IMR-90 (cell line): ENCODE results near the gene FARP1.

Source experiments
- CEBPB ChIP-seq: IDR thresholded peaks from 2 replicates; pipeline ENCODE4 v1.6.1; 2012; ENCODE audit warnings: low read depth, low read length, improper control_type of control experiment
- CTCF ChIP-seq: conservative IDR thresholded peaks from 2 replicates; pipeline ENCODE4 v1.5.1; 2012; ENCODE audit warnings: mild to moderate bottlenecking, low read depth, low read length, improper control_type of control experiment
- POLR2A ChIP-seq: IDR thresholded peaks from 2 replicates; pipeline ENCODE4 v1.6.1; 2012; ENCODE audit warnings: mild to moderate bottlenecking, low read depth, low read length
- RAD21 ChIP-seq: IDR thresholded peaks from 2 replicates; pipeline ENCODE4 v1.6.1; 2012; ENCODE audit warnings: low read length, improper control_type of control experiment
- RCOR1 ChIP-seq: IDR thresholded peaks from 2 replicates; pipeline ENCODE4 v1.6.1; 2012; ENCODE audit warnings: mild to moderate bottlenecking, low read length, improper control_type of control experiment; ENCODE audit not compliant: insufficient replicate concordance
- RFX5 ChIP-seq: IDR thresholded peaks from 2 replicates; pipeline ENCODE4 v1.8.0; 2012; ENCODE audit warnings: low read depth, mild to moderate bottlenecking, low read length, moderate library complexity
- SMC3 ChIP-seq: fragments of 150-350 bp; IDR thresholded peaks from 2 replicates; pipeline ENCODE4 v1.6.1; 2016; ENCODE audit warnings: low read depth, mild to moderate bottlenecking, antibody characterized with exemption, low read length, moderate library complexity
- USF2 ChIP-seq: fragments of 150-350 bp; IDR thresholded peaks from 2 replicates; pipeline ENCODE4 v1.6.1; 2017; ENCODE audit warnings: mild to moderate bottlenecking, antibody characterized with exemption, low read length, low read depth

- TF ChIP-seq USF2: no peak
- TF ChIP-seq CTCF: no peak
- no peak for TF ChIP-seq POLR2A
- TF ChIP-seq RAD21: no peak
- no peak for TF ChIP-seq SMC3
- no peak for TF ChIP-seq RCOR1
- no peak for TF ChIP-seq CEBPB
- no peak for TF ChIP-seq RFX5
Measured at GRCh38 chr13:98222816-98223215, 79.9 kb downstream of the FARP1 start.
